HEK293 (cell line): ENCODE data around the gene TMEM222.

ENCODE experiments used
- ZNF660 ChIP-seq: fragments of 450-650 bp; IDR thresholded peaks from 2 replicates; pipeline ENCODE4 v1.5.1; 2018; ENCODE audit warnings: missing biosample characterization, mild to moderate bottlenecking, missing genetic modification characterization
- TF ChIP-seq, protein P1 (sequence below): fragments of 450-650 bp; formaldehyde crosslinking; IDR thresholded peaks from 2 replicates; pipeline ENCODE4 v1.5.1; 2016; ENCODE audit warnings: missing biosample characterization, missing genetic modification characterization

DNA sequence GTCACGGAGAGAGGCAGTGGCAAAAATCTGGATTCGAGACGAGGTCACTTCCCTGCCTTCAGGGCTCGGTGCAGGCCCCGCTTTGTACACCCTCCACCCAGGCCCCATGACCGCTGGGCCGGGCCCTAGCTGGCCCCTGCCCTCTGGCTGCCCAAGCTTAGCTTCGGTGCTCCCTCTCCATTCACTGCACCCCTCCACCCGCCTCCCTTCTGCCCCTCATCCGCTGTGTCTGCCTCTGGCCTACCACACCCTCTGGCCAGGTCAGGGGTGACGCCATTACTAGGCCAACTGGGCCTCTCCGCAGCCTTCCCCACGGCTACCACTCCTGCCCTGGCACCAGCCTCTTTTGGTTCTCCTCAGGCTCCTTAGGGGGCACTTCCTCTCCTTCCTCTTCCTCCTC is 61.7 kb downstream of the TMEM222 start:
- TF ChIP-seq ZNF660 (tag by site-specific recombination) = no peak
- TF ChIP-seq, protein P1, sequence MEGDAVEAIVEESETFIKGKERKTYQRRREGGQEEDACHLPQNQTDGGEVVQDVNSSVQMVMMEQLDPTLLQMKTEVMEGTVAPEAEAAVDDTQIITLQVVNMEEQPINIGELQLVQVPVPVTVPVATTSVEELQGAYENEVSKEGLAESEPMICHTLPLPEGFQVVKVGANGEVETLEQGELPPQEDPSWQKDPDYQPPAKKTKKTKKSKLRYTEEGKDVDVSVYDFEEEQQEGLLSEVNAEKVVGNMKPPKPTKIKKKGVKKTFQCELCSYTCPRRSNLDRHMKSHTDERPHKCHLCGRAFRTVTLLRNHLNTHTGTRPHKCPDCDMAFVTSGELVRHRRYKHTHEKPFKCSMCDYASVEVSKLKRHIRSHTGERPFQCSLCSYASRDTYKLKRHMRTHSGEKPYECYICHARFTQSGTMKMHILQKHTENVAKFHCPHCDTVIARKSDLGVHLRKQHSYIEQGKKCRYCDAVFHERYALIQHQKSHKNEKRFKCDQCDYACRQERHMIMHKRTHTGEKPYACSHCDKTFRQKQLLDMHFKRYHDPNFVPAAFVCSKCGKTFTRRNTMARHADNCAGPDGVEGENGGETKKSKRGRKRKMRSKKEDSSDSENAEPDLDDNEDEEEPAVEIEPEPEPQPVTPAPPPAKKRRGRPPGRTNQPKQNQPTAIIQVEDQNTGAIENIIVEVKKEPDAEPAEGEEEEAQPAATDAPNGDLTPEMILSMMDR = no peak
